Neural crest cell (in vitro differentiated cells): ENCODE results near the gene PTPRCAP. TPM values are rescaled to one million over a fixed set of nuclear protein-coding genes. Genes with fewer than 3 reads are reported as not detected.

ENCODE experiments used
- DNase-seq: peaks from one replicate; pipeline ENCODE4 v3.0.0; 2021; ENCODE audit warnings: low read depth, mixed read lengths, low spot score
- H3K27ac Mint-ChIP-seq: one replicate; pipeline ENCODE4 v1.8.0; 2021; ENCODE audit warnings: mild to moderate bottlenecking, mixed read lengths; ENCODE audit not compliant: unreplicated experiment
- H3K27me3 Mint-ChIP-seq: 2 replicates; pipeline ENCODE4 v1.8.0; 2021; ENCODE audit warnings: low read depth, mild to moderate bottlenecking, mixed read lengths
- H3K36me3 Mint-ChIP-seq: 2 replicates; pipeline ENCODE4 v1.8.0; 2021; ENCODE audit warnings: low read depth, mild to moderate bottlenecking, mixed read lengths
- H3K4me1 Mint-ChIP-seq: 2 replicates; pipeline ENCODE4 v1.8.0; 2021; ENCODE audit warnings: mixed read lengths
- H3K4me3 Mint-ChIP-seq: one replicate; pipeline ENCODE4 v1.8.0; 2021; ENCODE audit warnings: mild to moderate bottlenecking, mixed read lengths
- H3K9me3 Mint-ChIP-seq: 2 replicates; pipeline ENCODE4 v1.8.0; 2021; ENCODE audit warnings: mixed read lengths
- total RNA-seq: library from RNA; stranded (reverse); gene quantifications from 2 replicates; pipeline ENCODE4 v1.2.1, GENCODE V29; 2021
- TF ChIP-seq, protein P1 (sequence below): fragments of 200-600 bp; sonication (generic); conservative IDR thresholded peaks from 2 replicates; pipeline ENCODE4 v1.5.0; 2021; ENCODE audit warnings: antibody characterized with exemption, mild to moderate bottlenecking

PTPRCAP gene
- total RNA-seq, 1 donor from 2014 or later, result 0.84 TPM

DNA sequence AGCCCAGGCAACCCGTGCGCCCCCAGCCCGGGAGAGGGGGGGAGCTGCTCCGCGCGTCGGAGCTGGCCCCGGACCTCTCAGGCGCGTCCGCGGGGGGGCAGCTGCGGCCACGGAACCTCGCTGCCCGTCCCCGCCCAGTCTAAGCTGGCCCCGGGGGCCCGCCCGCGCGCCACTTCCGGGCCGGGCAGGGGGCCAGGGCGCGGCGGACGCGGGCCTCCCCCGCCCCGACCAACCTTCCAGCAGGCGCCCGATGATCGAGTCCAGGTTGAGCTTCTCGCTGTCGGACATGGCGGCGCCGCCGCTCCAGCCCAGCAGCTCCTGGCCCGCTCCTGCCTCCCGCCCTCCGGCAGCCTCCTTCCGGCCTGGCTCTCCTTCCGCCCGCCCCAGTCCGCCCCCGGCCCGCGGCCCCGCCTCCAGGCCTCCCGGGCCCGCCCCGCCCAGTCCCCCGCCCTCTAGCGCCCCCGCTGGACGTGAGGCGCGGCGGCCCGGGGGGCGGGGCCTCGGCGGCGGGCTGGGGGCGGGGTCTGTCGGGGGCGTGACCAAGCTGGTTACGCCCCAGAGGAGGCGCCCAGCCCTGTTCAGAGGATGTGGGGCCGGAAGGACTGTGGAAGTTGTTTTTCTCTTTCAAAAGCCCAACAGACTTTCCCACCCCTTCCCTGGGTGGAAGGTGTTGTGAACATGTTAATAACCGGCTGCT, 35.8 kb downstream of the PTPRCAP start, which contains the start of gene PPP1CA:
Gene PPP1CA (minus strand): TSS at position 364 of the 697 bp plus-strand sequence. CDS start 76 bp downstream, at position 288.
- peak within 1 kb of the TSS; percentile 27 for H3K27ac Mint-ChIP-seq
- DNase-seq, result peak; percentile 83
- no peaks in the 10 kb centered on the region for H3K9me3 Mint-ChIP-seq
- peaks cover 20% of the 10 kb centered on the region for H3K4me1 Mint-ChIP-seq
- H3K27me3 Mint-ChIP-seq, result no peaks in the 10 kb centered on the region
- H3K36me3 Mint-ChIP-seq, result no peaks in the 10 kb centered on the region
- TF ChIP-seq, protein P1, sequence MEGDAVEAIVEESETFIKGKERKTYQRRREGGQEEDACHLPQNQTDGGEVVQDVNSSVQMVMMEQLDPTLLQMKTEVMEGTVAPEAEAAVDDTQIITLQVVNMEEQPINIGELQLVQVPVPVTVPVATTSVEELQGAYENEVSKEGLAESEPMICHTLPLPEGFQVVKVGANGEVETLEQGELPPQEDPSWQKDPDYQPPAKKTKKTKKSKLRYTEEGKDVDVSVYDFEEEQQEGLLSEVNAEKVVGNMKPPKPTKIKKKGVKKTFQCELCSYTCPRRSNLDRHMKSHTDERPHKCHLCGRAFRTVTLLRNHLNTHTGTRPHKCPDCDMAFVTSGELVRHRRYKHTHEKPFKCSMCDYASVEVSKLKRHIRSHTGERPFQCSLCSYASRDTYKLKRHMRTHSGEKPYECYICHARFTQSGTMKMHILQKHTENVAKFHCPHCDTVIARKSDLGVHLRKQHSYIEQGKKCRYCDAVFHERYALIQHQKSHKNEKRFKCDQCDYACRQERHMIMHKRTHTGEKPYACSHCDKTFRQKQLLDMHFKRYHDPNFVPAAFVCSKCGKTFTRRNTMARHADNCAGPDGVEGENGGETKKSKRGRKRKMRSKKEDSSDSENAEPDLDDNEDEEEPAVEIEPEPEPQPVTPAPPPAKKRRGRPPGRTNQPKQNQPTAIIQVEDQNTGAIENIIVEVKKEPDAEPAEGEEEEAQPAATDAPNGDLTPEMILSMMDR, result peak; percentile 75
- H3K4me3 Mint-ChIP-seq, result peak within 1 kb of the TSS; percentile 91

DNA sequence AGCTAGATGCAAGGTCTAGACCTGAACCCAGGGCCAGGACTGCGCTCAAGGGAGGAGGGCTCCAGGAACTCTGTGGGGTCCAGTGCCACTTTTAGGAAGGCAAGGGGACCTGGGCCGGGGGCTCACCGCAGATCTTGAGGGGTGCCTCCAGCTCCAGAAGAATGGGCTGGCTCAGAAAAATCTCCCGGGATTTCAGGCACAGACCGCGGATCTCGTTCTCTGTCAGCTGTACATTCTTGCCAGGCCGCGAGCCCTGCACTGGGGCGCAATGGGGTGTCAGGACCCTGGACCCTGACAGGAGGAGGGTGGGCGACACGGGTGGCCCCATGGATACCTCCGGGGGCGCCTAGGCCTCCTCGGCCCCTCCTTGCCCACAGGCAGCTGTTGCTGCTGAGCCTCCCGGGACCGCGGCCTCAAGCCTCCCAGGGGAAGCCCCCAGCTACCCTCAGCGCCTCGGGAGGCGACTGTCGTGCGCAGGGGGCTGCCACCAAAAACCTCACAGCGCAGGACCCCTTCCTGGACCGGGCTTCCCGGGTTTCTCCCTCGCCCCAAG, 36.5 kb downstream of the PTPRCAP start:
- H3K4me1 Mint-ChIP-seq, result peaks cover 20% of the 10 kb centered on the region
- H3K36me3 Mint-ChIP-seq, result no peaks in the 10 kb centered on the region
- no peak for DNase-seq
- no peak overlapping the region for H3K27ac Mint-ChIP-seq
- TF ChIP-seq, protein P1, result no peak
- H3K9me3 Mint-ChIP-seq, result no peaks in the 10 kb centered on the region
- no peaks in the 10 kb centered on the region for H3K27me3 Mint-ChIP-seq
- peak overlapping the region; percentile 91 for H3K4me3 Mint-ChIP-seq

- peak overlapping the region; percentile 43 for H3K27ac Mint-ChIP-seq
- no peaks in the 10 kb centered on the region for H3K9me3 Mint-ChIP-seq
- H3K4me1 Mint-ChIP-seq, result peaks cover 20% of the 10 kb centered on the region
- H3K27me3 Mint-ChIP-seq, result no peaks in the 10 kb centered on the region
- no peaks in the 10 kb centered on the region for H3K36me3 Mint-ChIP-seq
- DNase-seq, result no peak
- TF ChIP-seq, protein P1, result no peak
- H3K4me3 Mint-ChIP-seq, result peak overlapping the region; percentile 91
These were observed 37.1 kb downstream of the PTPRCAP start for GRCh38 chr11:67400251-67400941.

- H3K36me3 Mint-ChIP-seq, result no peaks in the 10 kb centered on the region
- no peaks in the 10 kb centered on the region for H3K27me3 Mint-ChIP-seq
- H3K4me3 Mint-ChIP-seq, result peak overlapping the region; percentile 76
- peaks cover 16% of the 10 kb centered on the region for H3K4me1 Mint-ChIP-seq
- H3K9me3 Mint-ChIP-seq, result no peaks in the 10 kb centered on the region
- DNase-seq, result no peak
- TF ChIP-seq, protein P1, result no peak
- no peak overlapping the region for H3K27ac Mint-ChIP-seq
These were observed 38.6 kb downstream of the PTPRCAP start for GRCh38 chr11:67398661-67399563.

- DNase-seq, result no peak
- peak overlapping the region; percentile 76 for H3K4me3 Mint-ChIP-seq
- peaks cover 19% of the 10 kb centered on the region for H3K4me1 Mint-ChIP-seq
- H3K27ac Mint-ChIP-seq, result peak overlapping the region; percentile 27
- no peaks in the 10 kb centered on the region for H3K36me3 Mint-ChIP-seq
- TF ChIP-seq, protein P1, result no peak
- no peaks in the 10 kb centered on the region for H3K9me3 Mint-ChIP-seq
- H3K27me3 Mint-ChIP-seq, result no peaks in the 10 kb centered on the region
These were observed 39.4 kb downstream of the PTPRCAP start for GRCh38 chr11:67397986-67398660.
